Heart left ventricle (tissue), 16 donors: Measurements from ENCODE around the gene GMPR. TPM values are rescaled to one million over a fixed set of nuclear protein-coding genes. Genes with fewer than 3 reads are reported as not detected.
A peak's percentile ranks its signal among the peaks of the same experiment; 100 is the strongest.

Source experiments
- ATAC-seq, 4 donors: fragments of 200-7000 bp; cut with Tn5 transposase; one replicate each; pipeline ENCODE4 v1.9.1; 2020 to 2022; ENCODE audit warnings: moderate library complexity in 4 of 4, mild to moderate bottlenecking in 3 of 4, moderate number of reproducible peaks in 1 of 4
- DNase-seq, 5 donors: peaks; one replicate each; pipeline ENCODE4 v3.0.0-alpha.2; 2020
- H3K27ac ChIP-seq, 12 donors: fragments of 200-600 bp; sonication (generic) in 4 of 12; one replicate each; pipeline versions ENCODE4 v1.5.0 to v1.8.0; 2016 to 2022; ENCODE audit warnings: mild to moderate bottlenecking in 2 of 12
- H3K27me3 ChIP-seq, 9 donors: fragments of 200-600 bp; sonication (generic) in 2 of 9; one replicate each; pipeline versions ENCODE4 v1.5.1 to v1.8.0; 2016 to 2022; ENCODE audit warnings: mild to moderate bottlenecking in 3 of 9
- H3K36me3 ChIP-seq, 9 donors: fragments of 200-600 bp; sonication (generic) in 2 of 9; one replicate each; pipeline versions ENCODE4 v1.5.0 to v1.8.0; 2018 to 2022; ENCODE audit warnings: mild to moderate bottlenecking in 2 of 9
- H3K4me1 ChIP-seq, 12 donors: fragments of 200-600 bp; sonication (generic) in 4 of 12; one replicate each; pipeline versions ENCODE4 v1.5.0 to v1.8.0; 2016 to 2022; ENCODE audit warnings: mild to moderate bottlenecking in 3 of 12
- H3K4me3 ChIP-seq, 12 donors: fragments of 200-600 bp; sonication (generic) in 4 of 12; one replicate each; pipeline versions ENCODE4 v1.5.0 to v1.8.0; 2017 to 2022; ENCODE audit warnings: mild to moderate bottlenecking in 9 of 12, moderate library complexity in 4 of 12
- H3K9me3 ChIP-seq, 12 donors: fragments of 200-600 bp; sonication (generic) in 4 of 12; one replicate each; pipeline versions ENCODE4 v1.5.0 to v1.8.0; 2016 to 2022; ENCODE audit warnings: mild to moderate bottlenecking in 1 of 12
- POLR2A ChIP-seq, 2 donors: fragments of 450-650 bp; IDR thresholded peaks; one replicate each; pipeline ENCODE4 v1.6.1; 2017; ENCODE audit warnings: antibody characterized with exemption in 2 of 2, mild to moderate bottlenecking in 2 of 2, moderate library complexity in 2 of 2
- WGBS, 4 donors: extraction: QIAGEN DNeasy Blood & Tissue Kit in 2 of 4; methylation state at CpG; one replicate each; pipeline versions ENCODE4 v1.1.5 to v1.1.7; 2013 to 2018; 5-methylcytosine and 5-hydroxymethylcytosine counted together
- intact Hi-C, 10 donors: fragments of 100-400 bp; cut with DNase I; formaldehyde crosslinking; loops; one replicate each; pipeline versions ENCODE4 v1.11.1 to v1.14.2; 2022
- polyA plus RNA-seq, 2 donors: library from polyadenylated mRNA; stranded (reverse); fragments of 200-250 nt; gene quantifications; one replicate each; pipeline ENCODE4 v1.2.3, GENCODE V29; 2013
- total RNA-seq, 9 donors: library from RNA; depleted of rRNA in 2 of 9; stranded (reverse); fragments of >200 nt in 2 of 9; fragmentation: NEBNext Ultra II Directional in 3 of 9; extraction: Animal tissue kit (Norgen Biotek cat#: 25700) in 3 of 9; gene quantifications; one replicate each; pipeline versions ENCODE4 v1.1.0 to v1.2.4, GENCODE V29; 2016 to 2023
- TF ChIP-seq, protein P1 (sequence below), 12 donors: fragments of 200-600 bp; sonication (generic) in 4 of 12; IDR thresholded peaks; one replicate each; pipeline versions ENCODE4 v1.5.0 to v1.8.0; 2018 to 2022; ENCODE audit warnings: antibody characterized with exemption in 12 of 12, mild to moderate bottlenecking in 5 of 12
- donor health status: ischemic (EF 13 %, LVEDD 7.1; RV severe dilation, severe dysfunction).
- donor health status: healthy with polysubstance abuse.
- donor health status: DM: no; HTN: yes; CAD: no.
- donor health status: DM: no; HTN: no; CAD: no.
- donor health status: ischemic (EF 25% LVEDD 6.9; RV normal size, moderate dysfunction).
- donor health status: ischemic (EF 25% LVEDD 5.7; RV mildly dilated, moderate dysfunction).
- donor health status: healthy.
- donor health status: DM: yes; HTN: yes; CAD: no.
- donor health status: ischemic (EF 35%, LVEDD 5.7; RV mildly dilated, moderate dysfunction).
- donor health status: nonischemic (EF 11% LVEDD 7.7; RV severe dilation, severe dysfunction).
- donor health status: DM: yes; HTN: yes; CAD: no.
- donor health status: PGD.
- donor health status: ischemic (EF 29% LVEDD 5.4; RV normal size, mild dysfunction).
- donor health status: nonischemic (EF 23%, LVEDD 6.1; RV moderate dilation, normal function).

Gene GMPR
- total and polyA plus RNA-seq, 11 donors: 67.8 to 294 (median 120) TPM

DNA sequence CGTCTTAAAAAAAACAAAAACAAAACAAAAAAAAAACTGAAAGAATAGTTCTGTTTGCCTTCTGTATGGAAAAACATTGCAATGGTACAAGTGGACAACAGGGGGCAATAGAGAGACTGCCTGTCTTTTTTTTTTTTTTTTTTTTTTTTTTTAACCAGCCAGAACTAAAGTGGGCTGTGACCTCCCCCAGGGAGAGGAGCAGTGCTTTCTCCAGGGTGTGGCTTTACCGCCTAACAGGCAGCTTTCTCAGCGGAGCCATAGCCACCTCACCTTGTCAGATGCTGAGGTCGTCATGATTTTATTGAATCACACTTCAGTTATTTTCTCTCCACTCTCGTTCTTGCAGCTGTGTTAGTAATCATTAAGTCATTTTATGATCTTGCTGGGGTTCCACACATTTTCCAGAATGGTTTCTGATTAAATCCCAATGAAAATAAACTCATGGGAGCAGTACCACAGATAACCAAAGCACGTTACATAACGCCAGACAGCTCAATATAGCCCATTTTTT, 78.4 kb downstream of the GMPR start:
- H3K4me1 ChIP-seq: peaks cover 3 to 55% (median 42%) of the 10 kb centered on the region in 12 donors

DNA sequence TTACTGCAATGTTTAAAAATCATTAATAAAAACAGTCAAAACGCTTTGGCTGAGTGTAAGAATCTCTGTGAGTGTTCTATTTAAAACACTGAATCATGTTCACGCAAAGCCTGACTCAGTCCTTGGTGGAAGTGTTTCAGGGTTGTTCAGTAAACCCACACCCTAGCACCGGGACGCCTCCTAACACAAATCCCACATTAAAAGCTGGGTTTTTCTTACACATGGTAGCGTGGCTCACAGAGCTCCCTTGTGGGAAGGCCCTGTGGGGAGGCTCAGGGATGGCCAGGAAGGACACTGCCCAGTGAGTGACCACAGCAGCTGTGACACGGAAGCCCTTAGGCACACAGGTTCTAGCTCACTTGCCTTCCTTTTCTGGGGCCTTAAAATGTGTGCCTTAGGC, 80.2 kb downstream of the GMPR start:
- Histone ChIP-seq H3K4me3 (no peak overlapping the region), H3K27me3 (no peaks in the 10 kb centered on the region), H3K9me3 (no peaks in the 10 kb centered on the region), H3K27ac (peak overlapping the region in 11 of 12 donors; percentile 18 to 96 (median 89)), H3K4me1 (peaks cover 3 to 71% (median 57%) of the 10 kb centered on the region in 12 donors), H3K36me3 (no peaks in the 10 kb centered on the region)
- DNase-seq (peak in 1 of 5 donors; percentile 23), ATAC-seq (peak in 1 of 4 donors; percentile 4)
- WGBS, 4 donors: 52 to 77% (median 59%) methylated on average over 6 of the region's 6 CpGs
- TF ChIP-seq, protein P1, sequence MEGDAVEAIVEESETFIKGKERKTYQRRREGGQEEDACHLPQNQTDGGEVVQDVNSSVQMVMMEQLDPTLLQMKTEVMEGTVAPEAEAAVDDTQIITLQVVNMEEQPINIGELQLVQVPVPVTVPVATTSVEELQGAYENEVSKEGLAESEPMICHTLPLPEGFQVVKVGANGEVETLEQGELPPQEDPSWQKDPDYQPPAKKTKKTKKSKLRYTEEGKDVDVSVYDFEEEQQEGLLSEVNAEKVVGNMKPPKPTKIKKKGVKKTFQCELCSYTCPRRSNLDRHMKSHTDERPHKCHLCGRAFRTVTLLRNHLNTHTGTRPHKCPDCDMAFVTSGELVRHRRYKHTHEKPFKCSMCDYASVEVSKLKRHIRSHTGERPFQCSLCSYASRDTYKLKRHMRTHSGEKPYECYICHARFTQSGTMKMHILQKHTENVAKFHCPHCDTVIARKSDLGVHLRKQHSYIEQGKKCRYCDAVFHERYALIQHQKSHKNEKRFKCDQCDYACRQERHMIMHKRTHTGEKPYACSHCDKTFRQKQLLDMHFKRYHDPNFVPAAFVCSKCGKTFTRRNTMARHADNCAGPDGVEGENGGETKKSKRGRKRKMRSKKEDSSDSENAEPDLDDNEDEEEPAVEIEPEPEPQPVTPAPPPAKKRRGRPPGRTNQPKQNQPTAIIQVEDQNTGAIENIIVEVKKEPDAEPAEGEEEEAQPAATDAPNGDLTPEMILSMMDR (IDR thresholded peaks at IDR 0.05): no peak
- no peak for TF ChIP-seq POLR2A (IDR thresholded peaks at IDR 0.05)
- intact Hi-C loops: no loop called here

More for the DNA sequence above, 78.4 kb downstream of the GMPR start:
- ATAC-seq (no peak), DNase-seq (no peak)
- no peaks in the 10 kb centered on the region for H3K36me3 ChIP-seq
- no peak overlapping the region for H3K4me3 ChIP-seq
- peak overlapping the region in 6 of 12 donors; percentile 23 to 93 (median 83) for H3K27ac ChIP-seq
- H3K9me3 ChIP-seq: no peaks in the 10 kb centered on the region
- no peaks in the 10 kb centered on the region for H3K27me3 ChIP-seq
- intact Hi-C loops: no loop called here
- 29 to 40% (median 33%) methylated on average over 7 of the region's 7 CpGs for WGBS, 4 donors
- no peak for TF ChIP-seq POLR2A (IDR thresholded peaks at IDR 0.05)
- TF ChIP-seq, protein P1 (IDR thresholded peaks at IDR 0.05): peak; percentile 71 to 88 (median 80)

DNA sequence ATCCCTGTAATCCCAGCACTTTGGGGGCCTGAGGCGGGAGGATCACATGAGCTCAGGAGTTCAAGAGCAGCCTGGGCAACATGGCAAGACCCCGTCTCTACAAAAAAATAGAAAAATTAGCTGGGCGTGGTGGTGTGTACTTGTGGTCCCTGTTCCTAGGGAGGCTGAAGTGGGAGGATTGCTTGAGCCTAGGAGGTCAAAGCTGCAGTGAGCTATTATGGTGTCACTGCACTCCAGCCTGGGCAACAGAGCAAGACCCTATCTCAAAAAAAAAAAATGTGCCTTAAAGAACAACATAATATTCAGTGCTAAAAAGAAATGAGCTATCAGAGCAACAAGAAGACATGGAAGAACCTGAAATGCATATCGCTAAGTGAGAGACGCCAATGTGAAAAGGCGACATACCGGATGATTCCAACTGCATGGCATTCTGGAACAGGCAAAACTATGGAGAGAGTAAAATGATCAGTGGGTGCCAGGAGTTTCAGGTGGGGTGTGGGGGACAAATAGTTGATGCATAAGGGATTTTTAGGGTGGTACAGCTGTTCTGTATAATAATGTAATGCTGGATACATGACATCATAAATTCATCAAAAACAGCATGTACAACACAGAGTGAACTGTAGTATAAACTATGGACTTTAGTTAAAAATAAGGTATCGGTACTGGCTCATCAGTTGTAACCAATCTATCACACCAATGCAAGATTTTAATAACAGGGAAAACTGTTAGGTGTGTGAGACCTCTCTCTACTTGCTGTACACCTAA, 80.8 kb downstream of the GMPR start:
- DNase-seq (peak in 1 of 5 donors; percentile 11), ATAC-seq (no peak)
- intact Hi-C loops: no loop called here
- Histone ChIP-seq H3K27ac (peak overlapping the region in 11 of 12 donors; percentile 69 to 97 (median 93)), H3K36me3 (no peaks in the 10 kb centered on the region), H3K4me1 (peaks cover 3 to 75% (median 58%) of the 10 kb centered on the region in 12 donors), H3K4me3 (peak overlapping the region in 1 of 12 donors; percentile 40), H3K27me3 (no peaks in the 10 kb centered on the region), H3K9me3 (no peaks in the 10 kb centered on the region)
- 93 to 97% (median 97%) methylated on average over 8 of the region's 8 CpGs for WGBS, 4 donors
- TF ChIP-seq, protein P1 (IDR thresholded peaks at IDR 0.05): no peak
- TF ChIP-seq POLR2A (IDR thresholded peaks at IDR 0.05): no peak
